ENCODE measurements around the gene VAPA. TPM values are rescaled to one million over a fixed set of nuclear protein-coding genes. Genes with fewer than 3 reads are reported as not detected.

VAPA gene
- total and polyA plus RNA-seq, 10 of the 15 experiments (the other 5 are each of a cell fraction or from before 2014, with no cell fraction given) = 70.9 to 252 (median 166) TPM

- TF ChIP-seq FOXK2 (IDR thresholded peaks at IDR 0.05) (no peak), TBL1XR1 (IDR thresholded peaks at IDR 0.05; ENCODE audit: low read depth, low read length) (no peak), CEBPB (IDR thresholded peaks at IDR 0.05; ENCODE audit: borderline replicate concordance in 1 of 2, low read depth in 2 of 2, low read length in 2 of 2) (no peak)
These were observed 20.5 kb downstream of the VAPA start (continued) for GRCh38 chr18:9934274-9934673.

GRCh38 chr18:9941103-9941502 is 27.3 kb downstream of the VAPA start:
- H3K9ac ChIP-seq (ENCODE audit: control insufficient read depth, insufficient read depth, low read length) = no peak overlapping the region
- H3K27ac ChIP-seq (ENCODE audit: control insufficient read depth, insufficient read depth) = no peak overlapping the region
- FAIRE-seq (no peak), DNase-seq (ENCODE audit: low read depth, low spot score) (no peak), ATAC-seq (no peak)
- BruUV-seq (replicated peaks) = no TSS peak
- H2AFZ ChIP-seq (ENCODE audit: control insufficient read depth, low read depth, low read length) = no peak overlapping the region
- in situ Hi-C loops (cut with MboI) (no loop called here), intact Hi-C loops (cut with micrococcal nuclease; ENCODE audit: unreplicated experiment) (loop anchor here (10.0 kb wide), 1 partner anchor 66 kb away; no protein-coding TSS in a partner anchor)
- no peaks in the 10 kb centered on the region for H3K4me1 ChIP-seq (ENCODE audit: control insufficient read depth, insufficient read depth, low read length)
- RAD21 ChIA-PET (ENCODE audit: unreplicated experiment) = no interaction called here
- H3K27me3 ChIP-seq (replicated peaks in 1 of 2; ENCODE audit: control insufficient read depth in 2 of 2, insufficient read depth in 2 of 2, low read length in 1 of 2) = no peaks in the 10 kb centered on the region
- H3K36me3 ChIP-seq (ENCODE audit: control insufficient read depth in 2 of 2, insufficient read depth in 2 of 2, low read length in 1 of 2) = peaks cover 2 to 22% of the 10 kb centered on the region in 2 experiments; a peak in 3 of 4 replicates
- H3K4me2 ChIP-seq (ENCODE audit: control insufficient read depth, insufficient read depth) = no peak overlapping the region
- no peak for TF ChIP-seq CHD4 (IDR thresholded peaks at IDR 0.05)
- TF ChIP-seq ATF2 (IDR thresholded peaks at IDR 0.05; ENCODE audit: low read length) = no peak
- TF ChIP-seq ZNF274 (IDR thresholded peaks at IDR 0.05; ENCODE audit: insufficient read depth, insufficient read length) = no peak
- no peak for TF ChIP-seq MYC (IDR thresholded peaks at IDR 0.05; ENCODE audit: insufficient read depth, insufficient read length, insufficient replicate concordance, low read length, severe bottlenecking)
- SMC1A ChIA-PET (ENCODE audit: uncharacterized antibody, unreplicated experiment) = no interaction called here
- POLR2A ChIA-PET = no interaction called here
- H3K79me2 ChIP-seq (ENCODE audit: control insufficient read depth, insufficient read depth, low read length) = no peaks in the 10 kb centered on the region
- no peak overlapping the region for H3K4me3 ChIP-seq
- CTCF ChIA-PET = interaction anchor here (0.6 kb wide), 2 partner anchors 9 to 32 kb away, joined by 3 read pairs; no protein-coding TSS in a partner anchor
- H4K20me1 ChIP-seq (ENCODE audit: control insufficient read depth, insufficient read depth) = no peaks in the 10 kb centered on the region
- H3K9me3 ChIP-seq (replicated peaks; ENCODE audit: control insufficient read depth, insufficient read depth, low read length) = no peaks in the 10 kb centered on the region

Measured in GM12878 (cell line).